ENCODE measurements around the gene OR52K1. TPM values are rescaled to one million over a fixed set of nuclear protein-coding genes. Genes with fewer than 3 reads are reported as not detected.

Gene OR52K1
- total RNA-seq, 1 experiment from 2014 or later = not detected

GRCh38 chr11:4539603-4540219 lies 57.3 kb downstream of the OR52K1 start:
- no peaks in the 10 kb centered on the region for H3K9me3 ChIP-seq
- peaks cover 2% of the 10 kb centered on the region for H3K27me3 ChIP-seq (replicated peaks; ENCODE audit: control insufficient read depth, insufficient read depth, low read length)
- TF ChIP-seq CTCF (IDR thresholded peaks at IDR 0.05; ENCODE audit: insufficient read depth in 1 of 2, low read depth in 1 of 2, low read length in 1 of 2, severe bottlenecking in 1 of 2, unreplicated experiment in 1 of 2) = peak; percentile 71 to 83
- no peaks in the 10 kb centered on the region for H3K4me1 Mint-ChIP-seq (ENCODE audit: low read depth, unreplicated experiment)
- H3K9me3 Mint-ChIP-seq (ENCODE audit: unreplicated experiment) = no peaks in the 10 kb centered on the region
- no peak overlapping the region for H3K27ac Mint-ChIP-seq (ENCODE audit: unreplicated experiment)
- H3K4me3 Mint-ChIP-seq (ENCODE audit: unreplicated experiment) = no peak overlapping the region
- POLR2A ChIA-PET = no interaction called here
- no peak overlapping the region for H3K4me3 ChIP-seq (ENCODE audit: low read depth, low read length)
- CTCF ChIA-PET = interaction anchor here (0.6 to 4.9 kb wide), 8 partner anchors 21 to 359 kb away, joined by 3 to 60 read pairs (median 4); partner anchors contain the start of gene TRIM68
- DNase-seq = peak in 1 of 2 experiments; percentile 59
- H3K27me3 Mint-ChIP-seq (ENCODE audit: insufficient read depth, unreplicated experiment) = peaks cover 3% of the 10 kb centered on the region
- intact Hi-C loops (cut with micrococcal nuclease; ENCODE audit: unreplicated experiment) = loop anchor here (1.0 kb wide), 2 partner anchors 352 to 357 kb away; no protein-coding TSS in a partner anchor
- no TSS peak for BruUV-seq (replicated peaks)
- no peaks in the 10 kb centered on the region for H3K36me3 Mint-ChIP-seq (ENCODE audit: insufficient read depth, unreplicated experiment)
- no peaks in the 10 kb centered on the region for H3K36me3 ChIP-seq (ENCODE audit: control insufficient read depth, insufficient read depth, low read length)
- no peaks in the 10 kb centered on the region for H3K4me1 ChIP-seq

- no peaks in the 10 kb centered on the region for H3K4me1 Mint-ChIP-seq (ENCODE audit: low read depth, unreplicated experiment)
- no peak for DNase-seq
- no peak for TF ChIP-seq CTCF (IDR thresholded peaks at IDR 0.05; ENCODE audit: insufficient read depth in 1 of 2, low read depth in 1 of 2, low read length in 1 of 2, severe bottlenecking in 1 of 2, unreplicated experiment in 1 of 2)
- BruUV-seq (replicated peaks) = no TSS peak
- ChIA-PET POLR2A (no interaction called here), CTCF (interaction anchor here (4.9 kb wide), 1 partner anchor 354 kb away, joined by 60 read pairs; no protein-coding TSS in a partner anchor)
- intact Hi-C loops (cut with micrococcal nuclease; ENCODE audit: unreplicated experiment) = no loop called here
- no peak overlapping the region for H3K4me3 Mint-ChIP-seq (ENCODE audit: unreplicated experiment)
- Histone ChIP-seq H3K36me3 (ENCODE audit: control insufficient read depth, insufficient read depth, low read length) (no peaks in the 10 kb centered on the region), H3K9me3 (no peaks in the 10 kb centered on the region), H3K27me3 (replicated peaks; ENCODE audit: control insufficient read depth, insufficient read depth, low read length) (peaks cover 2% of the 10 kb centered on the region), H3K4me1 (no peaks in the 10 kb centered on the region), H3K4me3 (ENCODE audit: low read depth, low read length) (no peak overlapping the region)
- peaks cover 3% of the 10 kb centered on the region for H3K27me3 Mint-ChIP-seq (ENCODE audit: insufficient read depth, unreplicated experiment)
- no peaks in the 10 kb centered on the region for H3K36me3 Mint-ChIP-seq (ENCODE audit: insufficient read depth, unreplicated experiment)
- H3K27ac Mint-ChIP-seq (ENCODE audit: unreplicated experiment) = no peak overlapping the region
- no peaks in the 10 kb centered on the region for H3K9me3 Mint-ChIP-seq (ENCODE audit: unreplicated experiment)
Measured at GRCh38 chr11:4541071-4541470, 58.6 kb downstream of the OR52K1 start.

Other genes with a start within 250 kb of the OR52K1 start
- not detected in 2 replicates for gene OR52B4, start 114.3 kb upstream of the OR52K1 start, total RNA-seq (2022)
- 5.4 and 6.1 TPM in 2 replicates for gene TRIM21, start 88.9 kb upstream of the OR52K1 start, total RNA-seq (2022)
- gene OR52K2, start 33.4 kb upstream of the OR52K1 start, total RNA-seq (2022) = not detected in 2 replicates
- gene OR52M1, start 62.5 kb downstream of the OR52K1 start, total RNA-seq (2022) = not detected in 2 replicates
- not detected in 2 replicates for gene OR52I2, start 99.1 kb downstream of the OR52K1 start, total RNA-seq (2022)
- not detected in 2 replicates for gene OR52I1, start 111.4 kb downstream of the OR52K1 start, total RNA-seq (2022)
- 4.9 and 6.9 TPM in 2 replicates for gene TRIM68, start 125.6 kb downstream of the OR52K1 start, total RNA-seq (2022)
- gene OR51D1, start 154.8 kb downstream of the OR52K1 start, total RNA-seq (2022) = not detected in 2 replicates
- not detected in 2 replicates for gene OR51E1, start 161.3 kb downstream of the OR52K1 start, total RNA-seq (2022)
- gene OR51E2, start 215.2 kb downstream of the OR52K1 start, total RNA-seq (2022) = not detected in 2 replicates
- gene MMP26, start 222.1 kb downstream of the OR52K1 start, total RNA-seq (2022) = not detected in 2 replicates